NCI-H82 treated with DMSO at 0.1 percent for 48 hours (cell line): ENCODE results near the gene FXYD5.
"Not testable (repeated sequence)": the region's sequence is repeated elsewhere in the genome, so short reads cannot be mapped to it uniquely, and the experiment has no call there.

Experiments used
- DNase-seq: peaks from one replicate; lab custom pipeline; 2025; ENCODE audit not compliant: unreplicated experiment; lab: John Stamatoyannopoulos, UW

The FXYD5 gene

GRCh38 chr19:35119578-35120155 is 34.9 kb upstream of the FXYD5 start:
- no peak for DNase-seq

- DNase-seq: peak; percentile 87
These were observed 34.0 kb upstream of the FXYD5 start for GRCh38 chr19:35120492-35120891.

GRCh38 chr19:35120898-35121297 is 33.6 kb upstream of the FXYD5 start:
- no peak for DNase-seq

- DNase-seq: no peak
These were observed 31.6 kb upstream of the FXYD5 start for GRCh38 chr19:35122687-35123551.

- no peak for DNase-seq
These were observed 31.0 kb upstream of the FXYD5 start for GRCh38 chr19:35123573-35123972.

- no peak for DNase-seq
These were observed 30.2 kb upstream of the FXYD5 start for GRCh38 chr19:35124098-35125060.

DNA sequence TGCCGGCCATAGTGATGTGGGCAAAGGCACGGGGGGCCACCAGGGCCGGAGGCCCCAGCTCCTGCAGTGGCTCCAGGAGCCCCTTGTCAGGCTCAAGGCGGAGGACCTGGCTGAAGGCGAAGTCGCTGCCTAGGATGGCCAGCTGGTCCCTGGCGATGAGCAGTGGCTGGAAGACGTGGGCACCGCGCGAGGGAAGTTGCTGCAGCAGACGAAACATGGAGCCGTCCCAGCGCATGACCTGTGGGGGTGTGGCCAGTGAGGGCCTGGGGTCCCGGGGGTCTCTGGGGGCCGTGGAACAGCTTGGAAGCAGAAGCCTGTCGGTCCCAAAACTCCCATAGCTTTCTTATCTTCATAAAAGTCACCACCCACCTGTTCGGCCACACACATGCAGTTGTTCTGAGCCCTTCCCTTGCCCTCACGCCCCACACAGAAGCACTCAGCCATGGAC is 29.2 kb upstream of the FXYD5 start:
- no peak for DNase-seq

DNA sequence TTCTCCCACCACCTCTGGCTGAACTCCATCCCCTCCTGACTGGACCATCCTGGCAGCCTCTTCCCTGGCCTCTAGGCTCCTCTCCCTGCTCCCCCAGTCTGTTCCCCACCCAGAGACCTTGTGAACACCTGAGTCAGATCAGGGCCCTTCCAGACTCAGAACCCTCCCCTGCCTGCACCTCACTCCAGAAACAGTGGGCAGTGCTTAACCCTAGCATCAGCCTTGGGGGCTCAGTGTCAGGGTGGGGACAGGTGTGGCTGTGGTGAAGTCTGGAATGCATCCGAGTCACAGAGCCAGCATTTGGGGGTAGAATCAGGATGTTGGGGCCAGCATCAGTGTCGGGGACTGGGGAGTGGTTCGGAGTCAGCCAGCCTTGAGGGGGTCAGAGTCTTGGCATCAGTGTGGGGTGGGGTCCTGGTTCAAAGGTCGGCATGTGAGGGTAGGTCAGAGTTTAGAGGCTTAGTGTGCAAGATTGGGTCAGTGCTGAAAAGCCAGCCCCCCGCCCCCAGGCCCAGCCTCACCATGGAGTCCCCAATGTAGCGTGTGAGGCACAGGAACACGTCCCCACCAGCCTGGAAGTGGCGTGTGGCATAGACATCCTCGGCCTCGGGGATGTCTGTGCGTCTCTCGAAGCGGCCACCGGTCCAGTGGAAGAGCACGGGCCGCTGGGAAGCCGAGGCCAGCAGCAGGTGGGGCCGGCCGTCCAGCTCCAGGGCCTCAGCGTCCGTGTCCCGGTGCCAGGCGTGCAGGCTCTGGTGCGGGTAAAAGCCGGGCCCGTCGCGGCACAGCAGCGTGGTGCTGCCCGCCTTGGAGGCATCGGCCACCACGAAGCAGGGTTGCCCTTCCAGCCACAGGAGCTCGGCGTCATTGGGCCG is 28.5 kb upstream of the FXYD5 start:
- DNase-seq: no peak

- DNase-seq: no peak
These were observed 27.9 kb upstream of the FXYD5 start for GRCh38 chr19:35126624-35126959.

- no peak for DNase-seq
These were observed 26.7 kb upstream of the FXYD5 start for GRCh38 chr19:35127871-35128270.

- no peak for DNase-seq
These were observed 26.0 kb upstream of the FXYD5 start for GRCh38 chr19:35128398-35129057.

- DNase-seq: not testable (repeated sequence)
These were observed 24.7 kb upstream of the FXYD5 start for GRCh38 chr19:35129724-35130274.

- no peak for DNase-seq
These were observed 23.5 kb upstream of the FXYD5 start for GRCh38 chr19:35130761-35131720.

GRCh38 chr19:35132254-35132653 is 22.3 kb upstream of the FXYD5 start:
- DNase-seq: no peak

DNA sequence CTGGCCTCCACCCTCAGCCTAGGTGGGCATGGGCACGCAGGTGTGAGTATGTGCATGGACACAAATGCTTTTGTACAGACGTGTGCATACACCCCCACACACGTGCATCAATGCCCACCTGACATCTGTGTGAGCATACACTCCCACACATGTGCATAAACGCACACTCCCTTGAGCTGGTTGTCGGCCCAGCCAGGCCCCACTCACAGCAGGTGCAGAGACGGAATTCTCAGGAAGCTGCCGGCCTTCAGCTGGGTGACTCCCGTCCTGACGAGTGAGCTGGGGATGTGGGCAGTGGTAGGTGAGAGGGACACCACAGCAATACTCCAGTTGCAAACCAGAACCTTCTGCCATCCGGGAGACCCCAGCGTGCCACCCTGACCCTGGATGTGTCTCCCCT is 20.7 kb upstream of the FXYD5 start:
- no peak for DNase-seq

- DNase-seq: no peak
These were observed 19.8 kb upstream of the FXYD5 start, which contains the start of gene LGI4 for GRCh38 chr19:35134601-35135242. Gene LGI4 (minus strand): TSS chr19:35135059. CDS start chr19:35134680, 379 bp downstream.

DNA sequence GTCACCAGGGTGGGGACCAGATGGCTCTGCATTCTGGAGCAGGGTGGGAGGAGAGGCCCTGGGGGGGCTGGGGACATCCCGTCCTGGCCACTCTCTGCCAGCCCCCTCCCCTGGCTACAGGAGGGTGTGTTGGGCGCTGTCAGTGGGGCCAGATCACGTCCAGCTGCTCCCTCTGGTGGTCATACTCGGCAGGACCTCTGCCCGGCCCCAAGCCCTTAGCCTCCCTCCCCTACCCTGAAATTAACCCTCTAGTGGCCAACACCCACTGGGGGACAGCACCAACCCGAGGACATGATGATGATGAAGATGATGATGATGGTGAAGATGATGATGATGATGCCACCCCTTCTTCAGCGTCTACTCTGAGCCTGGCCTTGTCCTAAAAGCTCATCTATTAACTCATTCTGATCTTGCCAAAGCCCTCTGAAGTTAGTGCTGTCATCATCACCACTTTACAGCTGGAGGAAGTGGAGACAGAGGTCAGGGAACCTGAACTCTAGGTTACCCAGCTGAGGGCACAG is 19.1 kb upstream of the FXYD5 start:
- peak; percentile 47 for DNase-seq

DNA sequence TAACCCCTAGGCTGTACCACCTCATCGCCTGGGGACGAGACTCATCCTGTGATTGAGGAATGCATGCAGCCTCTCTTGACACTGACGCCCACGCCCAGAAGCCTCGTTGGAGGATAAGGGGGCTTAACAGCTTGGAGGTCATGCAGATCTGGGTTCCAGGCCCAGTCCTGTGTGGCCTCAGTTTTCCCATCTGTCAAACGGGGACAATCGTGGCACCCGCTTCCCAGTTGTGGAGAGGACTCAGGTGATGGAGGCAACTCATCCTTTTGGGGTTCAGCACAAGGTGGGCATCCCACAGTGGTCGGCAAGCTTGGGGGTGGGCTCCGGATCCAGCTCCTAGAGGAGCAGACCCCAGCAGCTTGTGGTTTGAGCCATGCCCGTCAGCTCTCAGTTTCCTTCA is 18.3 kb upstream of the FXYD5 start:
- no peak for DNase-seq
